ENCODE data around the gene GMPR.

- TF ChIP-seq CTCF (conservative IDR thresholded peaks at IDR 0.05) (no peak), EZH2 (IDR thresholded peaks at IDR 0.05; ENCODE audit: low read depth) (no peak)
Observed at GRCh38 chr6:16321341-16321710, 82.9 kb downstream of the GMPR start.

Measured in PC-9 (cell line).